ENCODE data around the gene SATB1. TPM values are rescaled to one million over a fixed set of nuclear protein-coding genes. Genes with fewer than 3 reads are reported as not detected.
A peak's percentile ranks its signal among the peaks of the same experiment; 100 is the strongest.

The SATB1 gene
- total and polyA plus RNA-seq, 2 donors (not counting 1 experiment from before 2014, with no cell fraction given), result 17.2 to 18.7 TPM

- Histone ChIP-seq H3K79me2 (ENCODE audit: control insufficient read depth, insufficient read depth, low read length) (no peaks in the 10 kb centered on the region), H3K9me3 (ENCODE audit: control insufficient read depth, insufficient read depth, low read depth, low read length) (no peaks in the 10 kb centered on the region), H3K4me1 (ENCODE audit: control insufficient read depth, extremely low read depth, insufficient read depth, low read length) (peaks cover 2% of the 10 kb centered on the region), H3K27me3 (ENCODE audit: control insufficient read depth, insufficient read depth, low read length) (no peaks in the 10 kb centered on the region), H4K20me1 (ENCODE audit: control insufficient read depth, extremely low read depth, insufficient read depth, low read length) (no peaks in the 10 kb centered on the region), H3K4me2 (ENCODE audit: extremely low read depth, insufficient read depth, low read length) (no peak overlapping the region), H3K27ac (ENCODE audit: insufficient read depth, low read length) (no peak overlapping the region), H3K36me3 (ENCODE audit: control insufficient read depth, insufficient read depth, low read length) (no peaks in the 10 kb centered on the region), H2AFZ (ENCODE audit: low read length) (no peak overlapping the region), H3K4me3 (replicated peaks in 1 of 4; ENCODE audit: control extremely low read depth in 1 of 4, insufficient read depth in 1 of 4, low read depth in 3 of 4, low read length in 4 of 4) (peak overlapping the region in 2 of 4 experiments; percentile 79 to 89), H3K9ac (ENCODE audit: insufficient read depth, low read length) (no peak overlapping the region)
- DNase-seq (ENCODE audit: low read depth in 2 of 2), result peak; percentile 14 to 18
- TF ChIP-seq, protein P1, sequence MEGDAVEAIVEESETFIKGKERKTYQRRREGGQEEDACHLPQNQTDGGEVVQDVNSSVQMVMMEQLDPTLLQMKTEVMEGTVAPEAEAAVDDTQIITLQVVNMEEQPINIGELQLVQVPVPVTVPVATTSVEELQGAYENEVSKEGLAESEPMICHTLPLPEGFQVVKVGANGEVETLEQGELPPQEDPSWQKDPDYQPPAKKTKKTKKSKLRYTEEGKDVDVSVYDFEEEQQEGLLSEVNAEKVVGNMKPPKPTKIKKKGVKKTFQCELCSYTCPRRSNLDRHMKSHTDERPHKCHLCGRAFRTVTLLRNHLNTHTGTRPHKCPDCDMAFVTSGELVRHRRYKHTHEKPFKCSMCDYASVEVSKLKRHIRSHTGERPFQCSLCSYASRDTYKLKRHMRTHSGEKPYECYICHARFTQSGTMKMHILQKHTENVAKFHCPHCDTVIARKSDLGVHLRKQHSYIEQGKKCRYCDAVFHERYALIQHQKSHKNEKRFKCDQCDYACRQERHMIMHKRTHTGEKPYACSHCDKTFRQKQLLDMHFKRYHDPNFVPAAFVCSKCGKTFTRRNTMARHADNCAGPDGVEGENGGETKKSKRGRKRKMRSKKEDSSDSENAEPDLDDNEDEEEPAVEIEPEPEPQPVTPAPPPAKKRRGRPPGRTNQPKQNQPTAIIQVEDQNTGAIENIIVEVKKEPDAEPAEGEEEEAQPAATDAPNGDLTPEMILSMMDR (conservative IDR thresholded peaks at IDR 0.05 in 1 of 2, IDR thresholded peaks at IDR 0.05 in 1 of 2; ENCODE audit: low read depth in 1 of 2, low read length in 2 of 2), result no peak
- no peak for TF ChIP-seq EZH2 (IDR thresholded peaks at IDR 0.05; ENCODE audit: low read length, missing control alignments)
Measured at GRCh38 chr3:18422972-18423371, 2.2 kb downstream of the SATB1 start.

- DNase-seq (ENCODE audit: low read depth in 2 of 2), result no peak
- Histone ChIP-seq H3K9me3 (ENCODE audit: control insufficient read depth, insufficient read depth, low read depth, low read length) (no peaks in the 10 kb centered on the region), H3K36me3 (ENCODE audit: control insufficient read depth, insufficient read depth, low read length) (no peaks in the 10 kb centered on the region), H3K79me2 (ENCODE audit: control insufficient read depth, insufficient read depth, low read length) (no peaks in the 10 kb centered on the region), H3K27ac (ENCODE audit: insufficient read depth, low read length) (no peak overlapping the region), H3K4me1 (ENCODE audit: control insufficient read depth, extremely low read depth, insufficient read depth, low read length) (no peaks in the 10 kb centered on the region), H3K4me2 (ENCODE audit: extremely low read depth, insufficient read depth, low read length) (no peak overlapping the region), H3K9ac (ENCODE audit: insufficient read depth, low read length) (no peak overlapping the region), H3K27me3 (ENCODE audit: control insufficient read depth, insufficient read depth, low read length) (no peaks in the 10 kb centered on the region), H3K4me3 (replicated peaks in 1 of 4; ENCODE audit: control extremely low read depth in 1 of 4, insufficient read depth in 1 of 4, low read depth in 3 of 4, low read length in 4 of 4) (no peak overlapping the region), H4K20me1 (ENCODE audit: control insufficient read depth, extremely low read depth, insufficient read depth, low read length) (no peaks in the 10 kb centered on the region), H2AFZ (ENCODE audit: low read length) (no peak overlapping the region)
- TF ChIP-seq, protein P1 (conservative IDR thresholded peaks at IDR 0.05 in 1 of 2, IDR thresholded peaks at IDR 0.05 in 1 of 2; ENCODE audit: low read depth in 1 of 2, low read length in 2 of 2), result no peak
- no peak for TF ChIP-seq EZH2 (IDR thresholded peaks at IDR 0.05; ENCODE audit: low read length, missing control alignments)
Measured at GRCh38 chr3:18420555-18420954, 4.6 kb downstream of the SATB1 start.

- no peak overlapping the region for H2AFZ ChIP-seq (ENCODE audit: low read length)
- H3K9ac ChIP-seq (ENCODE audit: insufficient read depth, low read length), result no peak overlapping the region
- TF ChIP-seq EZH2 (IDR thresholded peaks at IDR 0.05; ENCODE audit: low read length, missing control alignments), result no peak
- TF ChIP-seq, protein P1 (conservative IDR thresholded peaks at IDR 0.05 in 1 of 2, IDR thresholded peaks at IDR 0.05 in 1 of 2; ENCODE audit: low read depth in 1 of 2, low read length in 2 of 2), result no peak
- H3K4me2 ChIP-seq (ENCODE audit: extremely low read depth, insufficient read depth, low read length), result no peak overlapping the region
- no peaks in the 10 kb centered on the region for H3K36me3 ChIP-seq (ENCODE audit: control insufficient read depth, insufficient read depth, low read length)
- no peaks in the 10 kb centered on the region for H3K79me2 ChIP-seq (ENCODE audit: control insufficient read depth, insufficient read depth, low read length)
- H3K4me1 ChIP-seq (ENCODE audit: control insufficient read depth, extremely low read depth, insufficient read depth, low read length), result no peaks in the 10 kb centered on the region
- no peak overlapping the region for H3K27ac ChIP-seq (ENCODE audit: insufficient read depth, low read length)
- H3K9me3 ChIP-seq (ENCODE audit: control insufficient read depth, insufficient read depth, low read depth, low read length), result no peaks in the 10 kb centered on the region
- H3K27me3 ChIP-seq (ENCODE audit: control insufficient read depth, insufficient read depth, low read length), result no peaks in the 10 kb centered on the region
- H4K20me1 ChIP-seq (ENCODE audit: control insufficient read depth, extremely low read depth, insufficient read depth, low read length), result no peaks in the 10 kb centered on the region
- no peak for DNase-seq (ENCODE audit: low read depth in 2 of 2)
- H3K4me3 ChIP-seq (replicated peaks in 1 of 4; ENCODE audit: control extremely low read depth in 1 of 4, insufficient read depth in 1 of 4, low read depth in 3 of 4, low read length in 4 of 4), result no peak overlapping the region
Measured at GRCh38 chr3:18419232-18419631, 5.9 kb downstream of the SATB1 start.
